ENCODE results near the gene ZNF543.
"Not testable (repeated sequence)": the region's sequence is repeated elsewhere in the genome, so short reads cannot be mapped to it uniquely, and the experiment has no call there.

Gene ZNF543

DNA sequence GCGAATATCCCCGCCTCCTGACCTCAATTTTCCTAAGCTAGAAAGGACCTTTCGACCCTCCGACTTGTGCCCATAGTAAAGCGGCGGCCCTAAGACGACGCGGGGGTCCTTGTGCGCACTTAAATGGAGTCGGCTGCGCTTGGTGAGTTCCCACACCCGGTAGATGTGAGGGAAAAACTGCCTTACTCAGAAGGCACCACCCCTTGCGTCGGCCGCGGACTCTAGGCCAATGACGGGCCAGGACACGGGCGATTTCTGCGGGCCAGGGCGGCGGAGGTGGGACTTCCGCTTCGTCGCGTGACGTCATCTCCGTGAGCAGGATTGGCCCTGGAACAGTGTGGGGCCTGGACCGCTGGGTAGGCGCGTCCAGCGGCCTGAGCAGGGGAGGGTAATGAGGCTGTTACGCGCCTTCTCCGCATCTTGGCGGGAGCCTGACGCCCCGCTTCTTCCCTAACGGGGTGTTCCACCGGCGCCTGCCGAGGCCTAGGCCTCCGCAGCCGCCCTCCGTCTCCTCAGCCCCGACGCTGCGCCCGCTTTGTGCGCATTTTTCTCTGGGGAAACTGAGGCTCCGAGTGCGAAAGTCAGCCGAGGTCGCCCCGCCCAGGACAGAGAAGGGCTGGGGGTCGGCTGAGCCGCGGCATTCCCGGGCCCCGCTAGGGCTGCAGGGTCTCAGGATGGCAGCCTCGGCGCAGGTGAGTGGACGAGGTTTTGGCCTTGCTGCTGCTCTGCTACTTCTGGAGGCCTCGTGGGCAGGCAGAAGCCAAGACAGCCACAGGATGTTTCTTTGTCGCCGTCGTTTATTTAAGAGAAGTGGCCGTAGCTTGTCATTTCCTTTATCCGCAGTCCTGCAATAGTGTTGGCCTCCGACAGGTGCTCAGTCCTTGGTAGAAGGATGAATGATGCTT is at the start of gene ZNF543:
TSS of gene ZNF543 (plus strand) at position 293 of the 905 bp plus-strand sequence. CDS start at position 675, 382 bp downstream.
- DNase-seq (ENCODE audit: low read depth in 3 of 3, low spot score in 1 of 3): peak; percentile 70 to 86 (median 79)

DNA sequence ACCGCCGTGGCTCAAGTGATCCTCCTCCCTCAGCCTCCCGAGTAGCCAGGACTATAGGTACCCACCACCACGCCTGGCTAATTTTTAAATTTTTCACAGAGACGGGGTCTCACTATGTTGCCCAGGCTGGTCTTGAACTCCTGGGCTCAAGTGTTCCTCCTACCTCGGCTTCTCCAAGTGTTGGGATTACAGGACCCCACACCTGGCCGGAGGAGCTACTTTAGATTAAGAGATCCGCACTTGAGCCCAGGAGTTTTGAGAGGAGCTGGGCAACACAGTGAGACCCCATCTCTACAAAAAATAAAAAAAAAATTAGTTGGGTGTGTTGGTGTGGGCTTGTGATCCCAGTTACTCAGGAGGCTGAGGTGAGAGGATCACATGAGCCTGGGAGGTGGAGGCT is 49.0 kb upstream of the ZNF543 start:
- DNase-seq (ENCODE audit: low read depth in 3 of 3, low spot score in 1 of 3): no peak

DNA sequence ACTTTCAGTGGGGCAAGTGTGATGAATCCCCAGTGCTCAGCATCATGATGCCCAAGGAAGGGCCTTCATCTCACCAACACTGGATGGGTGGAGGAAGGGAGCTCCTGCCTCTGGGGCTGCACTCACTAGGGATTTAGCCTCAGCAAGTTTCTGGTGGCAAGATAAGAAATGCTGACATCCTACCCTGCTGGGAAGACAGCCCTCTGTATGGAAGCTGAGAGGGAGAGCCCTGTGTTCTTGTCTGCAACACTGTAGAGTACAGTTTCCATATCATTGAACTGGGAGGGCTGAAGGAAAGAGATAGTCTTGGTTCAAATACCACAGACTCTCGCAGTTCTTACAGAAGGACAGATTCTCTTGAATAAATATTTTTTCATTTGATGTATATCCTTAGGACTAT is 47.3 kb upstream of the ZNF543 start:
- no peak for DNase-seq (ENCODE audit: low read depth in 3 of 3, low spot score in 1 of 3)

DNA sequence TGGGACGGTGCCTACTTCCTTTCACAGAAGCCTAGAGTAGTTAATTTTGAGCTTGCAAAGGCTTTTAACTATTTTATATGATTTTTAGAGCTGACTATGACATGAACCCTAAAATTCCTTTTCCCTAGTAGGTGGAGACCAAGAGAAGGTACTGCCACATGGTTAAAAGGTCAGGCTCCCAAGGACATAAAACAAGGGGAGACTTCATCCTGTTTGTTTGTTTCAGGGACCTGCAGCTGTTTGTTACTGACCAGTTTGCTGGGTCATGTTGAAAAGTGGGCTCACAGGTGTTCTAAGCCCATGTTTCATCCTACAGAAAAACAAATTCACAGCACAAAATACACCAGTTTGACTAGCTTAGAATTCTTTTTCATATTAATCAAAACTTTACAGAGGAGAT is 43.8 kb upstream of the ZNF543 start:
- no peak for DNase-seq (ENCODE audit: low read depth in 3 of 3, low spot score in 1 of 3)

DNA sequence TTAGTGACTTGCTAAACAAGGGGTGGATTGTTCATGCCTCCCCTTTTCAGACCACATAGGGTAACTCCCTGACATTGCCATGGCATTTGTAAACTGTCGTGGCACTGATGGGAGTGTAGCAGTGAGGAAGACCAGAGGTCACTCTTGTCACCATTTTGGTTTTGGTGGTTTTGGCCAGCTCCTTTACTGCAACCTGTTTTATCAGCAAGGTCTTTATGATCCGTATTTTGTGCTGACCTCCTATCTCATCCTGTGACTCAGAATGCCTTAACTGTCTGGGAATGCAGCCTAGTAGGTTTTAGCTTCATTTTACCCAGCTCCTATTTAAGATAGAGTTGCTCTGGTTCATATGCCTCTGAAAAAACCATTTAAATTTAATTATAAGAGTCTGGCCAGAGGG is 41.8 kb upstream of the ZNF543 start:
- DNase-seq (ENCODE audit: low read depth in 3 of 3, low spot score in 1 of 3): not testable (repeated sequence)

DNA sequence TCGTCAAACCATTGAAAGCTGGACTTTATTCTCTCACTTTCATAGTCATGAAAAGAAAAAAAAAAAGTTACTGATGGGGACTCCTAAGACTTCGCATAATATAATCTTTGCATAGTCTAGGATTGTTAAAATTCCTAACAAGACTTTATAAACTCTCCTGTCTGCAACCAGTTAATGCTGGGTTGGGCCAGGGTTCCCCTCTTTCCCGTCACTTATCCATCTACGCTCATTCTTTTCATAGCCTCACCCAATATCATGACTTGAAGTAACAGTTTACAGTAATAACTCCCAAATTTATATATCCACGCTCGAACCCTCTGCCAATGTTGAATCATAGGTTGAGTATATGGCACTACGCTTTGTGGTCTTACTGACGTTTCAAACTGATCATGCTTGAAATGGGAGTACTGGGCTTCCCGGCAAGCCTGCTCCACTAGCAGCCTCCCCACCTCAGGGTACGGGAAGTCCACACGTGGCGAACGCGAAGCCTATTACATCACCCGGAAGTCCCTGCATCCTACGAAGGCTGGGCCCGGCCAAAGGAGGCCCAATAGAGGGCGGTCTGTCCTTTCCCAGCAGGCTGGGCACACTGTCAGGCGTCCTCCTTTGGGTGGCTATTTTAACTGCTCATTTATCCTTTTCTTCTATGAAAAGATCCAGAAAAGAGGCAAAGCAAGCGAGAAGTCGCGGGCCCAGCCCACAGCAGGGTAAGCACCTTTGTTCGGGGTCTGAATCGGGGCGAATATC is 40.7 kb upstream of the ZNF543 start:
- peak; percentile 31 to 62 (median 61) for DNase-seq (ENCODE audit: low read depth in 3 of 3, low spot score in 1 of 3)

DNA sequence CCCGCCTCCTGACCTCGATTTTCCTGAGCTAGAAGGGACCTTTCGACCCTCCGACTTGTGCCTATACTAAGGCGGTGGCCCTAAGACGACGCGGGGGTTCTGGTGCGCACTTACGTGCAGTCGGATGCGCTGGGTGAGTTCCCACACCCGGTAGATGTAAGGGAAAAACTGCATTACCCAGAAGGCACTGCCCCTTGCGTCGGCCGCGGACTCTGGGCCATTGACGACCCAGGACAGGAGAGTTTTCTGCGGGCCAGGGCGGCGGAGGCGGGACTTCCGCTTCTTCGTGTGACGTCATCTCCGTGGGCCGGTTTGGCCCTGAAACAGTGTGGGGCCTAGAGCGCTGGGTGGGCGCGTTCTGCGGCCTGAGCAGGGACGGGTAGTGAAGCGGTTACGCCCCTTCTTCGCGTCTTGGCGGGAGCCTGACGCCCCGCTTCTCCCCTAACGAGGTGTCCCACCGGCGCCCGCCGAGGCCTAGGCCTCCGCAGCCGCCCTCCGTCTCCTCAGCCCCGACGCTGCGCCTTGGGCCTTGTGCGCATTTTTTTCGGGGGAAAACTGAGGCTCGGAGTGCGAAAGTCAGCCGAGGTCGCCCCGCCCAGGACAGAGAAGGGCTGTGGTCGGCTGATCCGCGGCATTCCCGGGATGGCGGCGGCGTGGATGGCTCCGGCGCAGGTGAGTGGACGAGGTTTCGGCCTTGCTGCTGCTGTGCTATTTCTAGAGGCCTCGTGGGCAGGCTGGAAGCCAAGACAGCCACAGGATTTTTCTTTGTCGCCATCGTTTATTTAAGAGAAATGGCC is 39.9 kb upstream of the ZNF543 start, which contains the start of gene ZNF460:
TSS of gene ZNF460 (plus strand) at position 321 of the 797 bp plus-strand sequence. CDS start at position 643, 322 bp downstream.
- DNase-seq (ENCODE audit: low read depth in 3 of 3, low spot score in 1 of 3): peak; percentile 86 to 94 (median 92)

DNA sequence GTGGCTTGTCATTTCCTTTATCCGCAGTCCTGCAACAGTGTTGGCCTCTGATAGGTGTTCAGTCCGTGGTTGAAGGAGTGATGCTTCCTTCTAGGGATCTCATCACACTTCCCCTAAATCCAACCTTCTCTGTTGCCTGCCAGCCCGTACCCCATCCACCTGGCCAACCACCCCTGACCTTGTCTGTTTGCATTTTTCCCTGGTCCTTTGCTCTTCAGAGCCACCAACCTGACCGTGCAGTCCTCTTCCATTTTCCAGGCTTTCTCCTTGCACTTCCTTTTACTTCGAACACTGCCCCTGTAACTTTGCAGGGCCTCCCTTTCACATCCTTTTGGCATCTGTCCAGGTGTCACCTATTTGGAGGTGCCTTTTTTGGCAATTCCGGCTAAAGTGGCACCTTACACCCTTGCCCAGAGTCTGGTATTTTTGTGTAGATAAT is 39.3 kb upstream of the ZNF543 start:
- no peak for DNase-seq (ENCODE audit: low read depth in 3 of 3, low spot score in 1 of 3)

DNA sequence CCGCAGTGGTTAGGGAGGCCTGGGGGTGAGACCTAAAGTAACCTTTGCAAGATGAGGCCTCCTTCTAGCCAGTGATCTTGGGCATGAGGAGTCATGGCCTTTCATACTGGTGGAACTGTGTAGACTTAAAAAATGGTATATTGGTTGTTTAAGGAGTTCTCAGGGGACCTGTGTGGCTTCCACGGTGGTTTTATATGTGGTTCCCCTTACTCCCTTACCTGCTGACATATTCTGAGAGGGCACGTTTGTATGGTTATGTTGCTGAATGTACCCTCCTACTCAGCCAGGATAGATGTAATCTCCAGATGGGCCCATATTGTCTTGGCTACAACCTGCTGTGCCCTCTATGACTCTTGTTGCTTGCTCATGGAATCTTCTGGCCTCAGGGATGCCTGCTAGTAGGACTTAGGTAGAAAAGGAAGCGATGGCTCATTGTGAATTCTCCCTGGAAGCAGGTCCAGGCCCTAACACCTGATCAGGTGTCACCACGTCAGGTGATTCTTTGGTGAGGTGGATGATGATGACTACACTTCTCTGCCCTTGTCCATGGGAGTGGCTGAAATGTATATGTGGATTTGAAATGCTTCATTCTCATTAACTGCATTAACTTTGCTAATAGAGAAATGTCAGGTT is 38.1 kb upstream of the ZNF543 start:
- no peak for DNase-seq (ENCODE audit: low read depth in 3 of 3, low spot score in 1 of 3)

DNA sequence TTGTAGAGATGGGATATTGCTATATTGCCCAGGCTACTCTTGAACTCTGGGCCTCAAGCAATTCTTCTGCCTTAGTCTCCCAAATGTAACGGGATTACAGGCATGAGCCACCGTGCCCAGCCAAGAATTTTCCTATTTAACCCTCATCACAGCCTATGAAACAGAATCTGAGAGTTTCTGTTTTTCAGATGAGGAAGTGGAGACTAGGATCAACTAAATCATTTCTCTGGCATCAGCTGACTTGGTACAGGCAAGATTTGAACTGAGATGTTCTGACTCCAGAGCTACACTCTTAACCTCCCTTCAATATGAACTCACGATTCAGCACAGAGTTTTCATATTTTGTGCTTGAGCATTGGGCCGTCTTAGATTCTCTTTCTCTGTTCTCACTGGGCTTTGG is 31.9 kb upstream of the ZNF543 start:
- DNase-seq (ENCODE audit: low read depth in 3 of 3, low spot score in 1 of 3): no peak

DNA sequence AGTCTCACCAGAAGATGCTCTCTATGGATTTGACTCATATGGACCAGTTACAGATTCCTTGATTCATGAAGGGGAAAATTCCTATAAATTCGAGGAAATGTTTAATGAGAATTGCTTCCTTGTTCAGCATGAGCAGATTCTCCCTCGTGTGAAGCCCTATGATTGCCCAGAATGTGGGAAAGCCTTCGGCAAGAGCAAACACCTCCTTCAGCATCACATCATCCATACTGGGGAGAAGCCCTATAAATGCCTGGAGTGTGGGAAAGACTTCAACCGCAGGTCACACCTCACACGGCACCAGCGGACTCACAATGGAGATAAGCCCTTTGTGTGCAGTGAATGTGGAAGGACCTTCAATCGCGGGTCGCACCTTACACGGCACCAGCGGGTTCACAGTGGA is 29.3 kb upstream of the ZNF543 start:
- no peak for DNase-seq (ENCODE audit: low read depth in 3 of 3, low spot score in 1 of 3)

DNA sequence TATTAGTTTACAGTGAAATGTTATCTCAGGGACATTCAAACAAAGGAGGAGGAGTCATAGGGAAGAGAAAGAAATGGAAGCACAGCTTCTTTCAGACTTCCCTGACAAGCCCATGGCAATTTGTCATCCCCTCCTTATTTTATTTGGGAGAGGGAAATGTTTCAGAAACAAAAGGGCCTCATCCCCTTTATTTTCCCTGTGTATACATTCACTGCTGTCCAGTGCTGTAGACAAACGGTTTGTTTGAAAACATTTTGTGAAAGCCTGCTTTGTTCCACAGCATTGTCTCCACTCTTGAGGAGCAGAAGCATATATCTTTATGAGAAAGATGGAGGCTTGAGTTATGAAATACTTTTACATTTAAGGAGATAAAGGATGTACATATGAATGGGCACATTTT is 27.7 kb upstream of the ZNF543 start:
- no peak for DNase-seq (ENCODE audit: low read depth in 3 of 3, low spot score in 1 of 3)

DNA sequence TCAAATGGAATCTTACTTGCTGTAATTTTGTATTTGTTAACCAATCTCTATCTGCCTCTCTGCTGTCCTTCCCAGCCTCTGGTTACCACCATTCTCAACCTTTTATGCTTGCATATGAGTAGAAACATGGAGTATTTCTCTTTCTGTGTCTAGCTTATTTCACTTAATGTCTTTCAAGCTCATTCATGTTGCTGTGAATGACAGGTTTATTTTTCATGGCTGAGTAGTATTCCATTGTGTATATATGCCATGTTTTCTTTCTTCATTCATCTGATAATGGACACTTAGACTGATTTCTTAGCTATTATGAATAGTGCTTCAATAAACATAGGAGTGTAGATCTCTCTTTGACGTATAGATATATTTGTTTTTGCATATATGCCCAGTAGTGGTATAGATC is 26.6 kb upstream of the ZNF543 start:
- no peak for DNase-seq (ENCODE audit: low read depth in 3 of 3, low spot score in 1 of 3)

DNA sequence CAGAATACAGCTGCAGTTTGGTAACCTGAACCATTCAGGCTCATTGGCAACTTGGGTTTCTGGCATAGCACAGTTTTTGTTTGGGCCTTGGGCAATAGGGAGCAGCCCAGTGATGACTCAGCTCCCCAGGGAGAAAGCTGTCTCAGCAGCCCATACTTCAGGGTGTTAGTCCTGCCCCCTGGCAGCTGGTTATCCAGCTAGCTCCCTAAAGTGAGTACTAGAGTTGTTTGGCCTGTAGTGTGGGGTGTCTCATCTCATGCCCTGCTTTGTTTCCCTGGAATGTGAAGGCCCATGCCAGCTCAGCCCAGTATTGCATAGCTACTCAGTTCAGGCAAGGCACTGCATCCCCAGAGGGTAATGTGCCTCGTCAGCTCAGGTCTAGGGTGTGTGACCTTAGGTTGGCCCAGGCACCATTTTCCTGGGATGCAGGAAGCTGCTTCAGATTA is 18.2 kb upstream of the ZNF543 start:
- DNase-seq (ENCODE audit: low read depth in 3 of 3, low spot score in 1 of 3): no peak

DNA sequence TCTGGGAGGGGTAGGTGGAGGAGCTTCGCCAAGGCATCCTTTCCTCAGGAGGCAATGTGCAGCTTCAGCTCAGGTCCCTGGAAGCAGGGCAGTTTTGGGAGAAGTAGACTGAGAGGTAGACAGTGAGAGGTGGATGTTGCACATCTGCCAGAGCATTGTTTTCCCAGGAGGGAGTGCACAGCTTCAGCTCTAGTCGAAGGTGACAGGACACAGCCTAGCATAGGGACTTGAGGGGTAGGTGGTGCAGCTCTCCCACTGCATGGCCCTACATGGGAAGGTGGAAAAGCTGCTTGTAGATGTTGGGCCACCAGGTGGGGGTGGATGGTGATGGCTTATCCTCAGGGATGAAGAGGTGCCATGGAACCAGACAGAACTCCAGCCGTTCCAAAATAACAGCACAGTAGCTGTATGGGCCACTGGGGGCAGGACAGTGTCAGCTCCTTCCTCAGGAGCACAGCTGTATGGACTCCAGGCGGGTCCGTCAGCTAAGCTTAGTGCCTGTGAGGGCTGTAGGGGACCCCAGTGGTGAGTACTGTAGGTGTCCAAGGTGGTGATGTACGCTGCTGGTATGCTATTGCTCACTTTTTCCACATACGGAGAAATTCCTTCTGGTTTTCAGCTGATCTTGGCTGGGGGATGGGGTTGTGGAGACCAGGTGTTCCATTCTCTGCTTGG is 17.4 kb upstream of the ZNF543 start:
- DNase-seq (ENCODE audit: low read depth in 3 of 3, low spot score in 1 of 3): no peak

DNA sequence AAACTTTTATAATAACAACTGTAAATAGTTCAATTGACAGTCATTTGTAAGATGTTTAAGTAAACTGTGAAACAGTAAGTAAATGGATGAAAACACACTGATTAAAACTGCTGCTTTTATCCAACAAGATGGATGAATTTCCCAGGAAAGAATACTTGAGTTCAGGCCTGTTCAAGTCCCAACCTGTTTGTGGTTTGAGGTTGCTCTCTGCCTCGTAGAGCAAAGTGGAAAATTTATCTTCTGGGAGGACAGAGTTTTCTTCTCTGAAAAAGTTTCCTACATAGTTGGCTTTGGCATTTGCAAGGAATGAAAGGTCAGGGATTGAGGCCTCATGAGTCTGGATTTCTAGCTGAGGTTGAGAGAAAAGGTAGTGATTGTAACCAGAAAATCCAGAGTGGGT is 15.2 kb upstream of the ZNF543 start:
- no peak for DNase-seq (ENCODE audit: low read depth in 3 of 3, low spot score in 1 of 3)

DNA sequence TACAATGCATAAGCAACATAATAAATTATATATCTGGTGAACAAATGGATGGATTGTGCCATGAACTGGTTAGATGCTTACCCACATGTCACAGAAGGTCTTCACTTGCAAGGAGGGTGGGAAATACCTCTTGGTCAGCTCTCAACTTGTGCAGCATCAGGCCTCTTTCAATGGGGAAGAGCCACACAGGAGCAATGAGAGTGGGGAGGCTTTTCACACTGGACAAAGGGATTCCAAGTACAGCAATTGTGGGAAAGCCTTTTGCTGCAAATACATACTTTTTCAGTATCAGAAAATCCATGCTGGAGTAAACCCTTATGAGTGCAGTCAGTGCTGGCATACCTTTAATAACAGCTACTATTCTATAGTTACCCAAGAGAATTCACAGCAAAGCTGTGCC is 11.8 kb upstream of the ZNF543 start:
- no peak for DNase-seq (ENCODE audit: low read depth in 3 of 3, low spot score in 1 of 3)

DNA sequence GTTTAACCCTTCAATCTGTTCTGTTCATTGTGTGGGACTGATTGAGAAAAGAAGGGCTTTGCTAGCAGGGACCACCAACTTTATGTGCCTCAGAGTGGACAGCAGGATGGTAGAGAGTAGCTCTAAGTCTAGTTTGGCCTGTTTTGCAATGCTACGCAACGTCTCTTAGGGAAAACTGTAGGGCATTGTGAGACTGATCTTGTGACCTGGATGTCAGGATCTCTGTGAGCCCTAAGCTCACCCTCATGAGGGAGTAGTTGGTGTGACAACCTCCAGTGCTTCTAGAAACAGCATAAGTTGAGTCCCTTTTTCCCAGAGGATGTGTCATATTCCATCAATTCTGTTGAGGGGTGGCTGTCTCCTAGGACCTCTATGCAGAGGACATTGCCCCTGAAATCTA is 9.5 kb upstream of the ZNF543 start:
- DNase-seq (ENCODE audit: low read depth in 3 of 3, low spot score in 1 of 3): no peak

DNA sequence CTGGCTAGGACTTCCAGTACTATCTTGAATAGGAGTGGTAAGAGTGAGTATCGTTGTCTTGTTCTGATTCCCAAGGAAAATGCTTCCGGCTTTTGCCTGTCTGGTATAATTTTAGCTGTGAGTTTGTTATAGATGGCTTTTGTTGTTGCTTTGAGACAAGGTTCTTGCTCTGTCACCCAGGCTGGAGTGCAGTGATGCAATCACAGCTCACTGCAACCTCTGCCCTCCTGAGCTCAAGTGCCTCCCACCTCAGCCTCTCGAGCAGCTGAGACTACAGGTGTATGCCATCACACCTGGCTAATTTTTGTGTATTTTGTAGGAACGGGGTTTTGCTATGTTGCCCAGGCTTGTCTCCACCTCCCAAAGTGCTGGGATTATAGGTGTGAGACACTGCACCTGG is 6.1 kb upstream of the ZNF543 start:
- DNase-seq (ENCODE audit: low read depth in 3 of 3, low spot score in 1 of 3): no peak

DNA sequence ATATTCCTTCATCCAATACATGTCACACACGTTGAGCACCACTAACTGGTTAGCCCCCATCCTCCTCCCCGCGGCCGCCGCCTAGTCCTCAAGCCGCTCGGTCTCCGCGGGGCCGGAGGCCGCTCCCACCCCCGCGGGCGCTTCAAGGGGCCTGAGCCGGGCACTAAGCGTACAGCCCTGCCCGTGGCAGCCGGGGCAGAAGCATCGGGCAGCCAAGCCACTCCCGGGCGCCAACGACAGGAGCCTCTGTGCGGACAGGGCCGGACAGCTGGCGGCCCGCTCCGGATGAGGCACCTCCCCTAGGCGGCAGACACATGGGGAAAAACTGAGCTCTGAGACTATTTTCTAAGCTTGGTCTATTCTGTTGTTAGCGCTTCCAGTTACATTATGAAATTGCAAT is 2.8 kb upstream of the ZNF543 start:
- DNase-seq (ENCODE audit: low read depth in 3 of 3, low spot score in 1 of 3): no peak
